GM21619 (cell line): Measurements from ENCODE around the gene MED26.
"Not testable (repeated sequence)": the region's sequence is repeated elsewhere in the genome, so short reads cannot be mapped to it uniquely, and the experiment has no call there.

Source experiments
- ATAC-seq: cut with Tn5 transposase; IDR thresholded peaks from one replicate; pipeline ENCODE4 v1.9.1; 2021; ENCODE audit not compliant: unreplicated experiment

The MED26 gene

DNA sequence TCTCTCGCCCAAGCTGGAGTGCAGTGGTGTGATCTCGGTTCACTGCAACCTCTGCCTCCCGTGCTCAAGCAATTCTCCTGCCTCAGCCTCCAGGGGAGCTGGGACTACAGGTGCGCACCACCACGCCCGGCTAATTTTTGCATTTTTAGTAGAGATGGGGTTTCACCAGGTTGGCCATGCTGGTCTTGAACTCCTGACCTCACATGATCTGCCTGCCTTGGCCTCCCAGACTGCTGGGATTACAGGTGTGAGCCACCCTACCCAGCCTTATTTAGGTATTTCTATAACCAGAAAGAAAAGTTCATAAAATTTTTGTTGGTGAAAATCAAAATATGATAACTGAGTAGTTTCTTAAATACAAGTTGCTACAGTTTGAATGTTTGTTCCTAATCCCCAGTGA is 84.3 kb downstream of the MED26 start:
- not testable (repeated sequence) for ATAC-seq

GRCh38 chr19:16542910-16543472 is 85.0 kb downstream of the MED26 start:
- no peak for ATAC-seq

GRCh38 chr19:16542045-16542909 is 85.7 kb downstream of the MED26 start, which contains the start of gene CHERP:
TSS of gene CHERP (minus strand) at chr19:16542437. CDS start at chr19:16542378, 59 bp downstream.
- peak; percentile 68 for ATAC-seq

DNA sequence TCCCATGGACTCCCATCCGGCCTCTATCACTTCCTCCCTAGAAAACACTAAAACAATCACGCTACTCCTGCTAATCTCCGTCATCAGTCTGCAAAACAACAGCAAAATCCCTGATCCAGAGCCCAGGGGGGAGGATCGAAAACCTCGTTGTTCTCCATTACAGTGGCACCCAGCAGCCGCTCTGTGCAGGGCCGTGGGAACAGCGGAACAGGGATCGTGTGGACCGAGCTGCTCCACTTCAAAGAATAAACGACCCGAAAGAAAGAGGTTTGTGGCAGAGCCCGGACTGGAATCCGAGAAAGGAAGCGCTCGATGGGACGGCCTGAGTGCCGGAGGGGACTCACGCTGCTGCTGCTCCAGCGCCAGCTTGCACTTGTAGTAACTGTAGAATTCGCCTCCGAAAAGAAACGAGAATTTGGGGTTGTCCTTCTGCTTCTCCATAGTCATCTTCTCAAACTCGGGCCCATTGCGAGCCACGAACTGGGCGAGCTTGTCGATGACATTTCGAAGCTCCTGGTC is 86.4 kb downstream of the MED26 start:
- no peak for ATAC-seq

- ATAC-seq = no peak
These were observed 87.1 kb downstream of the MED26 start for GRCh38 chr19:16540948-16541347.

DNA sequence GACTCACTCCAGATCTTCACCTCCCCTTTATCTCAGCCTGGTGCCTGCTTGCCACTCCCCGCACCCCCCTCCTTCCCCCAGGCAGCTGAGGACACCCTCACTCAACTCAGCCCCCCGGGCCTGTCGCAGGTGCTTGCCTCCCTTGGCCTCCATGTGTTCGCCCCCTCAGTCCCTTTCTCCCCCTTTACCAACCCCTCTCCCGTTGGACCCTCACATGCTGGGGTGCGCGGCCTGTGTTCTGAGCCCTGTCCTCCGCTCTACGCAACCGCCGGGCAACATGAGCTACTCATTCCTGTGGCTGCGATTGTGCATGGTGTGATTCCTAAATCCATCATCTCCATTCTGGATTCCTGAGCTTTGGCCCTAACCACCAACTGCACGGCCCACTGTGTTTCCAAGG is 90.9 kb downstream of the MED26 start:
- no peak for ATAC-seq

GRCh38 chr19:16536130-16536529 is 91.9 kb downstream of the MED26 start:
- ATAC-seq = no peak

DNA sequence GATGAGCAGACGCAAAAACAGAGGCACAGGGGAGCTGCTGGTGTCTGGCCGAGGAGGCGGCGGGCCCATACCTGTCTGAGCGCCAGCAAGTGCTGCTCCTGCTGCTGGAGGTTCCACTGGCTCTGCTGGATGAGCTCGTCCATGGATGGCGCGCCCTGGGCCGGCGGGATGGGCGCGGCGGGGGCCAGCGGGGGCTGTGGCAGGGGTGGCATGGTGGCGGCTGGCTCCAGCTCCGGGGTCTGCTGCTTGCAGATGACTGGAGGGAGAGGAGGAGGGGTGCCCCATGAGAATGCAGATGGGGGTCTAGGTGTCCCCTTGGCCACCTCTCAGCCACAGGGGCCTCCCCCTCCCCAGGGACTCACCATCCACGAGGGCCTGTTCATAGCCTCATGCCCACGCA is 92.6 kb downstream of the MED26 start:
- ATAC-seq = no peak

GRCh38 chr19:16532440-16533234 is 95.4 kb downstream of the MED26 start:
- ATAC-seq = no peak

DNA sequence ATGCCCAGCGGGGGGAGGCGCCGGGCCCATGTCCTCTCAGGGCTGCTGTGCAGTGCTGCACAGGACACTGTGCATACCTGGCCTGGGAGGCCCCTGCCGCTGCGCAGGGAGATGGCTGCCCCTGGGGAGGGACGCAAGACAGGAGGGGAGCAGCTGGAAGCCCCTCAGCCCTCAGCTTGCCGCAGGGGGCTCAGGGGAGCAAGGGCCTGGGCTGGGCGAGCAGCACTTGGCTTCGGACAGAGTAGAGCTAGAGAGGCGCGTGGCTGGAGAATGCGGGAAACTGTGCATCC is 96.7 kb downstream of the MED26 start:
- ATAC-seq = no peak

GRCh38 chr19:16530540-16531379 is 97.2 kb downstream of the MED26 start:
- ATAC-seq = no peak

DNA sequence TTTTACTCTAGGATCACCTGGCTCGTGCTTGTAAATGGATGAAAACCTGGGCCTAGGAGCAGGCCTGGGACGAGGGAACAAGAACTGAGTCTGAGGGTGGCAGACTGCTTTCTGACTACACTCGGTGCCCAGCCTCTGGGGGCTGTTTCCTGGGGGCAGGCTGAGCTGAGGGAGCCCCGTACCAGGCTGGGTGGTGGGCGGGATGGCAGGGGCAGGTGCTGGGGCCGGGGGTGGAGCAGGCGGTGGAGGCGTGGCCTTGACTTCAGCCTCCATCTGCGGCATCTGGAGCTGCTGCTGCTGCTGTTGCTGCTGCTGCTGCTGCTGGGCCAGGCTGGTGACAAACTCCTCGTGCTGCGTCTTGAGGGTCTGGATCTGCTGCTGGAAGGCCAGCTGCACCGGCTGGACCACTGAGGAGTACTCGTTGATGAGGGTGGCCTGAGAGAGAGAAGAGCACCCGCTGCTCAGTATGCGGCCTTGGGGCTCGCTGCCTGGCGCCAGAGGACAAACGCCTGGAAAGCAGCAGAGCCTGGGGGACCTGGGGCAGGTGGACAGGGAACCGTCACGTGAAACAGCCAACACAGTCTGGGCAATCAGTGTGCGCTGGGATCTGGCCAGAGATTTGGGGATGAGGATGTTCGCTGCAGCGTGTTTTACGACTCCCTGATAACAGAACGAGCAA is 98.4 kb downstream of the MED26 start:
- ATAC-seq = no peak

DNA sequence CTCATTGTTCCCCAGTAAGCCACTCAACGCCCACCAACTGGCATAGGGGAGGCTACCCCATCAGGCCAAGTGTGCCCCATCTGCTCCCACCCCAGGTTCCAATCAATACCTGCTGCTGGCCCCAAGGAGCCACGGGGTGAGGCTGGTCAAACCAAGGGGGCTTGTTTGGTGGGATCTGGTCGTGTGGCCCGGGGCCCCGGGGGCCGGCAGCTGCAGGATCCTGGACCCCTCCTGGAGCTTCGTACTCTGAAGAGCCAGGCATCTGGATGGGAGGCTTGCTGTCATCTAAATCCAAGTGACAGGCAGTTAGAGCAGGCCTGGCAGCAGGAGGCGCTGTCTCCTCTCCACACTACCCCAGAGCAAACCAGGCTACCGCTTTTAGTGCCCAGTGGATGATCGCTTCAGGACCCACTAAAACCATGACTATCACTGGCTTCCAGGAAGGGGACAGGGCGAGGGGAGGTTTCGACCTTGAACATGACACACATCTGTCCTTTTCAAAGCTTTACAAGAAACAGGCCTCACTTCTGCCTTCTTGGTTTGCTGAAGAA is 100.0 kb downstream of the MED26 start:
- ATAC-seq = no peak

- no peak for ATAC-seq
These were observed 100.6 kb downstream of the MED26 start for GRCh38 chr19:16527334-16527935.

GRCh38 chr19:16525751-16526481 is 102.1 kb downstream of the MED26 start:
- no peak for ATAC-seq

GRCh38 chr19:16524991-16525734 is 102.8 kb downstream of the MED26 start:
- no peak for ATAC-seq
